Keratinocyte (primary cell): ENCODE measurements around the gene EPHA3. TPM values are rescaled to one million over a fixed set of nuclear protein-coding genes. Genes with fewer than 3 reads are reported as not detected.

Experiments used
- DNase-seq: peaks from one replicate; pipeline ENCODE4 v3.0.0-alpha.2; 2011; ENCODE audit warnings: low read depth, missing footprints, low spot score
- FAIRE-seq: peaks from 2 replicates; lab custom pipeline; 2011; peaks lifted over from hg19 to GRCh38; lab: Jason Lieb, UNC
- H2AFZ ChIP-seq: 2 replicates; pipeline ENCODE4 v1.6.0; 2012; ENCODE audit warnings: low read length, control low read depth, inconsistent platforms; ENCODE audit not compliant: control insufficient read depth
- H3K27ac ChIP-seq: 2 replicates; pipeline ENCODE4 v1.5.1; 2011; ENCODE audit warnings: low read length; ENCODE audit not compliant: control insufficient read depth, insufficient read depth
- H3K27me3 ChIP-seq: 3 replicates; pipeline ENCODE4 v1.6.0; 2011; ENCODE audit warnings: low read length; ENCODE audit not compliant: control insufficient read depth, insufficient read depth; ENCODE audit errors: extremely low read depth
- H3K36me3 ChIP-seq, 2 experiments: 2 replicates in 1 of 2; 3 replicates in 1 of 2; pipeline ENCODE4 v1.5.1; 2011; ENCODE audit warnings: low read length in 2 of 2, mild to moderate bottlenecking in 1 of 2; ENCODE audit not compliant: control insufficient read depth in 2 of 2, insufficient read depth in 2 of 2; ENCODE audit errors: extremely low read depth in 1 of 2
- H3K4me1 ChIP-seq: 3 replicates; pipeline ENCODE4 v1.5.1; 2011; ENCODE audit warnings: low read length; ENCODE audit not compliant: control insufficient read depth, insufficient read depth; ENCODE audit errors: extremely low read depth
- H3K4me2 ChIP-seq: 3 replicates; pipeline ENCODE4 v1.6.0; 2011; ENCODE audit warnings: low read depth, low read length; ENCODE audit not compliant: control insufficient read depth, insufficient read depth; ENCODE audit errors: extremely low read depth
- H3K4me3 ChIP-seq, 3 experiments: fragments of 200-600 bp in 1 of 3; sonication (generic) in 1 of 3; 2 replicates in 2 of 3; 3 replicates in 1 of 3; pipeline ENCODE4 v1.5.1; 2011 to 2016; ENCODE audit warnings: low read length in 3 of 3, mild to moderate bottlenecking in 3 of 3, control low read depth in 2 of 3, inconsistent platforms in 1 of 3, low read depth in 1 of 3, mixed read lengths in 1 of 3, mixed run types in 1 of 3, moderate library complexity in 1 of 3; ENCODE audit not compliant: control insufficient read depth in 2 of 3, insufficient read depth in 2 of 3; ENCODE audit errors: extremely low read depth in 1 of 3
- H3K79me2 ChIP-seq: 2 replicates; pipeline ENCODE4 v1.6.0; 2012; ENCODE audit warnings: low read length; ENCODE audit not compliant: control insufficient read depth, insufficient read depth
- H3K9ac ChIP-seq: 3 replicates; pipeline ENCODE4 v1.6.0; 2011; ENCODE audit warnings: low read length; ENCODE audit not compliant: control insufficient read depth, insufficient read depth; ENCODE audit errors: extremely low read depth
- H3K9me1 ChIP-seq: 3 replicates; pipeline ENCODE4 v1.6.0; 2011; ENCODE audit warnings: low read length; ENCODE audit not compliant: control insufficient read depth, insufficient read depth; ENCODE audit errors: extremely low read depth
- H3K9me3 ChIP-seq: 2 replicates; pipeline ENCODE4 v1.5.1; 2012; ENCODE audit warnings: low read depth, low read length; ENCODE audit not compliant: control insufficient read depth
- H4K20me1 ChIP-seq: 3 replicates; pipeline ENCODE4 v1.6.0; 2011; ENCODE audit warnings: low read length; ENCODE audit not compliant: control insufficient read depth, insufficient read depth; ENCODE audit errors: extremely low read depth
- EZH2 ChIP-seq: IDR thresholded peaks from one replicate; pipeline ENCODE4 v1.6.1; 2012; ENCODE audit warnings: inconsistent platforms, mild to moderate bottlenecking, low read length, moderate library complexity
- dilution Hi-C: fragments of 300-500 bp; cut with MboI; formaldehyde crosslinking; loops from one replicate; pipeline ENCODE4 v1.7.0; 2020; ENCODE audit warnings: low sequenced_read_pairs; ENCODE audit not compliant: extremely low pct_ligation_motif_present
- polyA plus RNA-seq, 5 experiments: library from polyadenylated mRNA; depleted of rRNA in 3 of 5; stranded (reverse) in 3 of 5; stranded (forward) in 1 of 5; unstranded in 1 of 5; fragments of >200 nt; gene quantifications; 1 replicate in 1 of 5; 2 replicates in 3 of 5; 3 replicates in 1 of 5; pipeline versions ENCODE4 v1.2.1 to v1.2.3, GENCODE V29; 2011 to 2012; ENCODE audit warnings: missing spikeins in 2 of 5, low read depth in 1 of 5, low replicate concordance in 1 of 5
- TF ChIP-seq, protein P1 (sequence below), 3 experiments: IDR thresholded peaks in 1 of 3; conservative IDR thresholded peaks in 1 of 3; optimal IDR thresholded peaks in 1 of 3; 2 replicates in 2 of 3; 3 replicates in 1 of 3; pipeline versions ENCODE3 to v1.5.1; 2011; ENCODE audit warnings: low read length in 3 of 3, mild to moderate bottlenecking in 3 of 3, moderate library complexity in 2 of 3, control low read depth in 1 of 3, inconsistent platforms in 1 of 3; ENCODE audit not compliant: insufficient read depth in 2 of 3; ENCODE audit errors: extremely low read depth in 1 of 3

Gene EPHA3
- polyA plus RNA-seq, 1 donor (not counting 4 experiments of a cell fraction or from before 2014, with no cell fraction given), result 0.13 TPM

DNA sequence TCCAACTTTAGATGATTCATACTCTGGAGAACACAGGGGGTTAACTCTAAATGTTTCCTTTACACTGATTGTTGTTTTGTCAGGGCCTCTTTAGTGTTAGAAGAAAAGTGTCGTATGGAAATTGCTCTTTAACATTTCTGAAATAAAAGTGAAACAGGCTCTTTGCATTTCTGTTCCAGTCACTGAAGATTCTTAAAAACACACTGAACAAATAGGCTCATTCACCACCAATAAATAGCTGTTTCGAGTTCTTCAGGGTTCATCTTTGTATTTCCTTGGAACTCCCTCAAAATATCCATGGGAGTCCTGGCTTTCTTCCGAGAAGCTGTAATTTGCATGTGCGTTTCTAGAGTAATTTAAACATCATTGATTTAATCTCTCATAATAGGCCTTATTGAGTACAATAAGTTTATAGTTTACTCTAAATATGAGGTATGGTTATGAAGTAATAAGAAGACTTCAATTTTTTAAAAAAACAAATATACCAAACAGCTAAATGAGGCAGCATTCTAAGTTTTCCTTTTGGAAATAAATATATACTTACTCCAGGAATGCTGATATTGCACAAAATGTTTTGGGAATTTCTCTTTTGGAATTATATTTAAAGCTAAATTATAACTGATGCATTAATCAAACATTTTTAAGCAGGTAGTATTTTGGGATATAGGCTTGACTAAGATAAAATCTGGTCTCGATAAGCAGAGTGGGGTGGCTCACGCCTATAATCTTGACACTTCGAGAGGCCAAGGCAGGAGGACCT, 327.4 kb downstream of the EPHA3 start:
- H3K36me3 ChIP-seq, result no peaks in the 10 kb centered on the region
- H3K9ac ChIP-seq, result no peak overlapping the region
- H3K4me3 ChIP-seq, result no peak overlapping the region
- no peak overlapping the region for H3K27ac ChIP-seq
- dilution Hi-C loops, result no loop called here
- no peaks in the 10 kb centered on the region for H3K4me1 ChIP-seq
- TF ChIP-seq EZH2, result no peak
- TF ChIP-seq, protein P1, sequence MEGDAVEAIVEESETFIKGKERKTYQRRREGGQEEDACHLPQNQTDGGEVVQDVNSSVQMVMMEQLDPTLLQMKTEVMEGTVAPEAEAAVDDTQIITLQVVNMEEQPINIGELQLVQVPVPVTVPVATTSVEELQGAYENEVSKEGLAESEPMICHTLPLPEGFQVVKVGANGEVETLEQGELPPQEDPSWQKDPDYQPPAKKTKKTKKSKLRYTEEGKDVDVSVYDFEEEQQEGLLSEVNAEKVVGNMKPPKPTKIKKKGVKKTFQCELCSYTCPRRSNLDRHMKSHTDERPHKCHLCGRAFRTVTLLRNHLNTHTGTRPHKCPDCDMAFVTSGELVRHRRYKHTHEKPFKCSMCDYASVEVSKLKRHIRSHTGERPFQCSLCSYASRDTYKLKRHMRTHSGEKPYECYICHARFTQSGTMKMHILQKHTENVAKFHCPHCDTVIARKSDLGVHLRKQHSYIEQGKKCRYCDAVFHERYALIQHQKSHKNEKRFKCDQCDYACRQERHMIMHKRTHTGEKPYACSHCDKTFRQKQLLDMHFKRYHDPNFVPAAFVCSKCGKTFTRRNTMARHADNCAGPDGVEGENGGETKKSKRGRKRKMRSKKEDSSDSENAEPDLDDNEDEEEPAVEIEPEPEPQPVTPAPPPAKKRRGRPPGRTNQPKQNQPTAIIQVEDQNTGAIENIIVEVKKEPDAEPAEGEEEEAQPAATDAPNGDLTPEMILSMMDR (optimal IDR thresholded peaks at IDR 0.05 in 1 of 3, IDR thresholded peaks at IDR 0.05 in 1 of 3, conservative IDR thresholded peaks at IDR 0.05 in 1 of 3; ENCODE audit: extremely low read depth in 1 of 3, insufficient read depth in 2 of 3, low read length in 3 of 3), result no peak
- H4K20me1 ChIP-seq, result no peaks in the 10 kb centered on the region
- no peaks in the 10 kb centered on the region for H3K79me2 ChIP-seq
- H2AFZ ChIP-seq, result no peak overlapping the region
- no peak for DNase-seq
- no peak for FAIRE-seq
- no peaks in the 10 kb centered on the region for H3K9me3 ChIP-seq
- no peak overlapping the region for H3K4me2 ChIP-seq
- no peaks in the 10 kb centered on the region for H3K9me1 ChIP-seq
- no peaks in the 10 kb centered on the region for H3K27me3 ChIP-seq

DNA sequence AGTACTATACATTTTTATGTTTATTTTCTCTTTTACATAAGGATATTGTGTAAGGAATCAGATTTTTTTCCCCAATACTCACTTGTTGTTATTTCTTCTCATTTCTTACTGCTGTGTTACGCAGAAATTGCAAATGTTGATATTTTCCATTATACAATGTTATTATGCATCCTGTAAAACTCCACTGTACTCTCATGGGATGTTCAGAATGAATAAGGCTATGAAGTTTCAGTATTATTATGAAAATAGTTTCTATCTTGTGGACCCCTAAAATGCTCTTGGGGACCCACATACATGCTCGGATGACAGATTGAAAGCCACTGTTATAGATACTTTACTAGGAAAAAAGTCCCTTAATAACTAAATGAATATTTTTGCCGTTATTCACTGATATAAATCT, 329.4 kb downstream of the EPHA3 start:
- H3K9me3 ChIP-seq, result no peaks in the 10 kb centered on the region
- H3K79me2 ChIP-seq, result no peaks in the 10 kb centered on the region
- H3K9me1 ChIP-seq, result no peaks in the 10 kb centered on the region
- no peak overlapping the region for H3K4me3 ChIP-seq
- H2AFZ ChIP-seq, result no peak overlapping the region
- no peaks in the 10 kb centered on the region for H3K27me3 ChIP-seq
- TF ChIP-seq, protein P1 (optimal IDR thresholded peaks at IDR 0.05 in 1 of 3, IDR thresholded peaks at IDR 0.05 in 1 of 3, conservative IDR thresholded peaks at IDR 0.05 in 1 of 3; ENCODE audit: extremely low read depth in 1 of 3, insufficient read depth in 2 of 3, low read length in 3 of 3), result no peak
- TF ChIP-seq EZH2, result no peak
- FAIRE-seq, result no peak
- H3K27ac ChIP-seq, result no peak overlapping the region
- H3K4me2 ChIP-seq, result no peak overlapping the region
- no peaks in the 10 kb centered on the region for H4K20me1 ChIP-seq
- DNase-seq, result no peak
- dilution Hi-C loops, result no loop called here
- H3K4me1 ChIP-seq, result no peaks in the 10 kb centered on the region
- no peaks in the 10 kb centered on the region for H3K36me3 ChIP-seq
- no peak overlapping the region for H3K9ac ChIP-seq
